ENCODE measurements around the gene ZMIZ1. TPM values are rescaled to one million over a fixed set of nuclear protein-coding genes. Genes with fewer than 3 reads are reported as not detected.

The ZMIZ1 gene
- total RNA-seq, 1 experiment from 2014 or later: 42.3 TPM

DNA sequence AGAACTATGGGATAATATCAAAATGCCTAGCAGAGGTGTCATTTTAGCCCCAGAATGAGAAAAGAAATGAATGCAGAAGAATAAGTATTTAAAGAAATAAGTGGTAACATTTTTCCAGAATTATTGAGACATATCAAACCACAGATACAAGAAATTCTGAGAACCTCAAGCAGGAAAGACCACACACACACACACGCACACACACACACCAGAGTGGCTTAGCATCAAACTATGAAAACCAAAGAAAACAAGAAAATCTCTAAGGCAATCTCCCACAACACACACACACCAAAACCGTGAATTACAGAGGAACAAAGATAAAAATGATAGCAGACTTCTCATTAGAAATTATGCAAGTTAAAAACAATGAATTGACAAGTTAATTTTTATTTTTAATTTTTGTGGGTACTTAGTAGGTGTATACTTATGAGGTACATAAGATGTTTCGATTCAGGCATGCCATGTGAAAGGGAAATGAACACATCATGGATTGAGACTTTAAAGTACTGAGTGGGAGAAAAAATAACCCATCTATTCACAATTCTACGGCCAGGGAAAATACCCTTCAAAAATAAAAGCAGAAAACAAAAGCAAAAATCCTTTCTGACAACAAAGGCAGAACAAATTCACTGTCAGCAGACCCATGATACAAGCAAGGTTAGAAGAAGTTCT is 293.1 kb downstream of the ZMIZ1 start:
- Mint-ChIP-seq H3K4me1 (ENCODE audit: low read depth, unreplicated experiment) (peaks cover 8% of the 10 kb centered on the region), H3K4me3 (ENCODE audit: unreplicated experiment) (no peak overlapping the region), H3K36me3 (ENCODE audit: insufficient read depth, unreplicated experiment) (peaks cover 7% of the 10 kb centered on the region), H3K27ac (ENCODE audit: unreplicated experiment) (no peak overlapping the region), H3K9me3 (ENCODE audit: unreplicated experiment) (no peaks in the 10 kb centered on the region), H3K27me3 (ENCODE audit: insufficient read depth, unreplicated experiment) (no peaks in the 10 kb centered on the region)
- ChIA-PET POLR2A (no interaction called here), CTCF (no interaction called here)
- DNase-seq: no peak
- H3K9me3 ChIP-seq: no peaks in the 10 kb centered on the region
- no peaks in the 10 kb centered on the region for H3K27me3 ChIP-seq (replicated peaks; ENCODE audit: control insufficient read depth, insufficient read depth, low read length)
- H3K4me3 ChIP-seq (ENCODE audit: low read depth, low read length): no peak overlapping the region
- TF ChIP-seq, protein P1, sequence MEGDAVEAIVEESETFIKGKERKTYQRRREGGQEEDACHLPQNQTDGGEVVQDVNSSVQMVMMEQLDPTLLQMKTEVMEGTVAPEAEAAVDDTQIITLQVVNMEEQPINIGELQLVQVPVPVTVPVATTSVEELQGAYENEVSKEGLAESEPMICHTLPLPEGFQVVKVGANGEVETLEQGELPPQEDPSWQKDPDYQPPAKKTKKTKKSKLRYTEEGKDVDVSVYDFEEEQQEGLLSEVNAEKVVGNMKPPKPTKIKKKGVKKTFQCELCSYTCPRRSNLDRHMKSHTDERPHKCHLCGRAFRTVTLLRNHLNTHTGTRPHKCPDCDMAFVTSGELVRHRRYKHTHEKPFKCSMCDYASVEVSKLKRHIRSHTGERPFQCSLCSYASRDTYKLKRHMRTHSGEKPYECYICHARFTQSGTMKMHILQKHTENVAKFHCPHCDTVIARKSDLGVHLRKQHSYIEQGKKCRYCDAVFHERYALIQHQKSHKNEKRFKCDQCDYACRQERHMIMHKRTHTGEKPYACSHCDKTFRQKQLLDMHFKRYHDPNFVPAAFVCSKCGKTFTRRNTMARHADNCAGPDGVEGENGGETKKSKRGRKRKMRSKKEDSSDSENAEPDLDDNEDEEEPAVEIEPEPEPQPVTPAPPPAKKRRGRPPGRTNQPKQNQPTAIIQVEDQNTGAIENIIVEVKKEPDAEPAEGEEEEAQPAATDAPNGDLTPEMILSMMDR (IDR thresholded peaks at IDR 0.05; ENCODE audit: insufficient read depth in 1 of 2, low read depth in 1 of 2, low read length in 1 of 2, severe bottlenecking in 1 of 2, unreplicated experiment in 1 of 2): no peak
- intact Hi-C loops (cut with micrococcal nuclease; ENCODE audit: unreplicated experiment): no loop called here
- H3K4me1 ChIP-seq: peaks cover 22% of the 10 kb centered on the region
- BruUV-seq (replicated peaks): no TSS peak
- no peaks in the 10 kb centered on the region; the same call in 1 of the 2 replicates for H3K36me3 ChIP-seq (ENCODE audit: control insufficient read depth, insufficient read depth, low read length)

Data from Caco-2 (cell line).